Ishikawa (cell line): ENCODE measurements around the gene RCAN2.

ENCODE experiments used
- TAF1 ChIP-seq: IDR thresholded peaks from 2 replicates; pipeline ENCODE4 v1.6.1; 2012; ENCODE audit warnings: low read depth, mild to moderate bottlenecking
- YY1 ChIP-seq: IDR thresholded peaks from 2 replicates; pipeline ENCODE4 v1.6.1; 2012; ENCODE audit warnings: low read depth
- TF ChIP-seq, protein P1 (sequence below): IDR thresholded peaks from 2 replicates; pipeline ENCODE4 v1.6.1; 2012; ENCODE audit warnings: low read depth, mild to moderate bottlenecking

DNA sequence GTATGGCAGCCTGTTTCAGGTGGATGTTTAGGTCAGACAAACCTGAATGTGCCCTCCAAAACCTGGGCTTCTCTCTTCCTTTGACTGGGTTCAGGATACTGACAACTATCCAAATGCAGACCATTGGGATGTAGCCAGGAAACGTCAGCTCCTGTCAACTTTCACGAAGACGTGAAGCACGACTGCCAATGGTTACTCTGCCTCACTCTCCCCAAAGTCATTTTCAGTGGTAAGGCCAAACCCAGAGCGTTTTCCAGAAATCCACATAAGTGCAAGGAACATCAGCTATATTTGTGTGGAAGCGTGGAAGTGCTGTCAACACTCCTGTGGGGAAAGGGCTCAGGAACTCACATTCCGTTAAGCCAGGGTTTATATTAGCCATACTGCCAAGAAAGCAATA lies 20.1 kb upstream of the RCAN2 start:
- TF ChIP-seq, protein P1, sequence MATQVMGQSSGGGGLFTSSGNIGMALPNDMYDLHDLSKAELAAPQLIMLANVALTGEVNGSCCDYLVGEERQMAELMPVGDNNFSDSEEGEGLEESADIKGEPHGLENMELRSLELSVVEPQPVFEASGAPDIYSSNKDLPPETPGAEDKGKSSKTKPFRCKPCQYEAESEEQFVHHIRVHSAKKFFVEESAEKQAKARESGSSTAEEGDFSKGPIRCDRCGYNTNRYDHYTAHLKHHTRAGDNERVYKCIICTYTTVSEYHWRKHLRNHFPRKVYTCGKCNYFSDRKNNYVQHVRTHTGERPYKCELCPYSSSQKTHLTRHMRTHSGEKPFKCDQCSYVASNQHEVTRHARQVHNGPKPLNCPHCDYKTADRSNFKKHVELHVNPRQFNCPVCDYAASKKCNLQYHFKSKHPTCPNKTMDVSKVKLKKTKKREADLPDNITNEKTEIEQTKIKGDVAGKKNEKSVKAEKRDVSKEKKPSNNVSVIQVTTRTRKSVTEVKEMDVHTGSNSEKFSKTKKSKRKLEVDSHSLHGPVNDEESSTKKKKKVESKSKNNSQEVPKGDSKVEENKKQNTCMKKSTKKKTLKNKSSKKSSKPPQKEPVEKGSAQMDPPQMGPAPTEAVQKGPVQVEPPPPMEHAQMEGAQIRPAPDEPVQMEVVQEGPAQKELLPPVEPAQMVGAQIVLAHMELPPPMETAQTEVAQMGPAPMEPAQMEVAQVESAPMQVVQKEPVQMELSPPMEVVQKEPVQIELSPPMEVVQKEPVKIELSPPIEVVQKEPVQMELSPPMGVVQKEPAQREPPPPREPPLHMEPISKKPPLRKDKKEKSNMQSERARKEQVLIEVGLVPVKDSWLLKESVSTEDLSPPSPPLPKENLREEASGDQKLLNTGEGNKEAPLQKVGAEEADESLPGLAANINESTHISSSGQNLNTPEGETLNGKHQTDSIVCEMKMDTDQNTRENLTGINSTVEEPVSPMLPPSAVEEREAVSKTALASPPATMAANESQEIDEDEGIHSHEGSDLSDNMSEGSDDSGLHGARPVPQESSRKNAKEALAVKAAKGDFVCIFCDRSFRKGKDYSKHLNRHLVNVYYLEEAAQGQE = no peak
- no peak for TF ChIP-seq YY1
- no peak for TF ChIP-seq TAF1
